T47D (cell line): ENCODE data around the gene SEBOX.

Source experiments
- DNase-seq, 2 experiments: peaks; one replicate each; pipeline versions ENCODE4 v3.0.0 to v3.0.0-alpha.2; 2011 to 2012; ENCODE audit warnings: low read depth in 1 of 2, low spot score in 1 of 2
- JUND ChIP-seq: IDR thresholded peaks from 2 replicates; pipeline ENCODE4 v1.6.1; 2012; ENCODE audit warnings: low read depth
- in situ Hi-C: cut with HindIII; loops from 2 replicates; pipeline ENCODE4 v1.10.0; 2016; ENCODE audit warnings: low sequenced_read_pairs, low pct_unique_long_range_greater_than_20kb

SEBOX gene, protein sequence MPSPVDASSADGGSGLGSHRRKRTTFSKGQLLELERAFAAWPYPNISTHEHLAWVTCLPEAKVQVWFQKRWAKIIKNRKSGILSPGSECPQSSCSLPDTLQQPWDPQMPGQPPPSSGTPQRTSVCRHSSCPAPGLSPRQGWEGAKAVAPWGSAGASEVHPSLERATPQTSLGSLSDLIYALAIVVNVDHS

DNA sequence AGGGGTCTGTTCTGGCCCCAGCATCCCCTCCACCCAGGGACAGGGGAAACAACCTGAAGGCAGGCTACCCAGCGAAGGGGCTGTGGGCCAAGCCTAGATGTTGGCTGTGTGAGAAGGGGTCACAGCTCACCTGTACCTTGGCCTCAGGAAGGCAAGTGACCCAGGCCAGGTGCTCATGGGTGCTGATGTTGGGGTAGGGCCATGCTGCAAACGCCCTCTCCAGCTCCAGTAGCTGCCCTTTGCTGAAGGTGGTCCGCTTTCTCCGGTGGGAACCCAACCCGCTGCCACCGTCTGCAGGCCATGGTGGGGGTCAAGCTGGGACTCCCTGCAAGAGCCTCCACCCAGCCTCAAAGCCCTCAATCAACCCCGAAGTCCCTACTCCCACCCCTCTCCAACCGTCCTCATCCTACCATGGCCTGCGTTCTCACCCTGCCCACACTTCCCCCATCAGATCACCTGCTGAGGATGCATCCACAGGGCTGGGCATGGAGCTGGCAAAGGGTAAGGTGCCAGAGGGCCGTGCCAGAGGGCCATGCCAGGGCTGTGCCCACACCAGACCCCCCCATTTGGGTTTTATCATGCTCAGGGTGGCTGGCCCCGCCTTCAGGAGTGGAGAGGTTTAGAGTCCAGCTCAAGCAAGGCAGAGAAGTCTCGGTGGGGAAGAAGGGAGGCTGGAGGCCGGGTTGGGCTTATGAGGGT lies at the start of gene SEBOX:
Gene SEBOX (minus strand): TSS at position 535 of the 699 bp plus-strand sequence. CDS start 48 bp downstream, at position 487.
- in situ Hi-C loops: no loop called here
- no peak for DNase-seq
- no peak for TF ChIP-seq JUND

DNA sequence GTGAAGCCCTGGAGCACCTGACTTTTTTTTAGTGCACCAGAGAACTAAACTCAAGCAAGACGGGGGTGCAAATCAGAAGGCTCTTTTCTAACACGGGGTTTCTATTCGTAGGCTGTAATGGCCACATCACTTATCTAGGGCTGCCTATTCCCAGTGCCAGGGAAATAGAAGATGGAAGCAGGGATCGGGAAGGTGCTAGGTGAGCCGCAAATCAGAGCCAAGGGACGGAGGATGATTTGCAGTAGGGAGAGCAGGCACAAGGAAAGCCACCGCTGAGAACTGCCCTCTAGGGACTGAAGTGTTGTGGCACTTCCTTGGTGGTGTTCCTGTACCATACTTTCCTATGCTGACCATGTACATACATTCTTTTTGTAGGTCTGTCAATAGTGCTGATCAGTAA lies 48.8 kb upstream of the SEBOX start:
- TF ChIP-seq JUND: no peak
- in situ Hi-C loops: no loop called here
- DNase-seq: peak; percentile 43 to 49

DNA sequence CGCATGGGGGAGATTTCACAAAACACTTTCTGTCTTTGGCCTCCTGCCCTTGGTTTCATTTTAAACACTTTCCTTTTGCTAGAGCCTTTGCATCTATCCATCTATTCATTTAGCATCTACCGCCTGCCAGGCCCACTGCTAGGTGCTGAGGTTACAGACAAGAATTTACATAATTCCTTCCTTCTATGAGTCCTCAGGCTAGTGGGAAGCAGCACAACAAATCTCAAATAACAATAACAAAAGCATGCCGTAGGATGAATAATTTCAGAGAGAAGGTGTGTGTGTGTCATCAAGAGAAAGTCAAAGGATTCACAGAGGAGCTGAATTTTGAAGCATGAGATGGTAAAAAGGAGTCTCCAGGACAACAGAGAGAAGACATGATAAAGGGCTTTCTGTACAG lies 47.1 kb upstream of the SEBOX start:
- DNase-seq: no peak
- in situ Hi-C loops: no loop called here
- no peak for TF ChIP-seq JUND

DNA sequence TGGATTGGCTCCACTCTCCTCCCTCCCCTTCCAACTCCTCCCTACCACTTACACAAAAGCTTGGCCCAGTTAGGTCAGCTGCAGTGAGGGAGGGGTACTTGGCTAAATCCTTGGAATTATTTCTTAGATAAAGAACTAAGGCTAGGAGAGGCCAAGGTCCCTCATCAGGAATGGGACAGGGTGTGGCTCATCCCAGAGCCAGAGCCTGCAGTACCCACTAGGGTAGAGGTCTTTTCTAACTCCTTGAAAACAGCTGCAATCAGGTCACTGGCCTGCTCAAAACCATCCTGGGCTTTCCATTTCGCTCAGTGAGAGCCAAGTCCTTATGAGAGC lies 42.9 kb upstream of the SEBOX start:
- no peak for DNase-seq
- TF ChIP-seq JUND: no peak
- in situ Hi-C loops: no loop called here

DNA sequence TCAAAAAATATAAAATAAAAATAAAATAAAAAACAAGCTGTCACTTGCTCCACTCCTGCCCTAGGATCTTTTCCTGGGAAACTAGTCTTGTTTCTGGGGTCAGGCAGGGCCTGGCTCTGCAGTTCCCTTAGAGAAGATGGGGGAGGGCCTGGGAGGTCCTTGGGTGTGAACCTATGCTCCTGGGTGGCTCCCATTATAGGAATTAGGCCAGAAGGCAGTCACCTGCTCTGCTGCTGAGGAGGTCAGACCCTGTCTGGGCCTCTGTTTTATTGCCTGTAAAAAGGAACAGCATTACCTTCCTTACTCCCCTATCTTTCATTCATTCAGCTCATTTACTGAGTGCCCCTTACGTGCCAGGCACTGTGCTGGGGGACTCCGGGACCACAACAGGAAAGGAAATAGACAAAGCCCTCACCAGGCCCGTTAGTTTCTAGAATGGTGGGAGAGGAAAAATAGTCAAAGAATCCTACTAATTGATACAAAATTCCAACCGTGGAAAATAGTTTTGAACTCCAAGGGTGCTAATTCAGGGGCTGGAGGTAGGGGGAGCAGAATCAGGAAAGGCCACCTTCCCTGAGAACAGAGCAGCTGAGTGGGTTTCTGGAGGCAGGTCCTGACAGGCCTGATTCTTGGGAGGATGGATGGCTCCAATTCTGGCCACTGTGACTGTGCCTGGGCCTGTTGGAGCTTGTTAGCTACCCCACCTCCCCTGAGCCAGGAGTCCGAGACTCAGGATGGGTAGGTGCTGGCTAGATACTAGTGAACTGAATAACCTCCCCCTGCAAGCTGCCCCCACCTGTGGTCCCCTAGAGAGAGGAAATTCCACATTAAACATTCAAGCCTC lies 42.4 kb upstream of the SEBOX start:
- in situ Hi-C loops: no loop called here
- TF ChIP-seq JUND: no peak
- no peak for DNase-seq

DNA sequence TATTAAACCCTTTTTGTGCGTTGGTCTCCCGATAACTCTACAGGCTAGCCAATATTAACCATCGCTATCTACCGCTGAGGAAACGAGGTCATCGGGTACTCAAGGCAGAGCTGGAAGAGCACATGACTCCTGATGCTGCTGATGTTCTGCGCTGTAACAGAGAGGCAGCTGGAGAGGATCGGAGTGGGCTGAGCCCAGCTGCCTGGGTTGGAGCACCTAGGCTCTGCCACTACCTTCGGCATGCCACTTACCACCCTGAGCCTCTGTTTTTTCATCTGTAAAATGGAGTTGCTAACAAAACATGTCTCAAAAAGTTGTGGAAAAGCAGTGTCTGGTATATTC lies 41.4 kb upstream of the SEBOX start:
- DNase-seq: no peak
- in situ Hi-C loops: no loop called here
- TF ChIP-seq JUND: no peak

DNA sequence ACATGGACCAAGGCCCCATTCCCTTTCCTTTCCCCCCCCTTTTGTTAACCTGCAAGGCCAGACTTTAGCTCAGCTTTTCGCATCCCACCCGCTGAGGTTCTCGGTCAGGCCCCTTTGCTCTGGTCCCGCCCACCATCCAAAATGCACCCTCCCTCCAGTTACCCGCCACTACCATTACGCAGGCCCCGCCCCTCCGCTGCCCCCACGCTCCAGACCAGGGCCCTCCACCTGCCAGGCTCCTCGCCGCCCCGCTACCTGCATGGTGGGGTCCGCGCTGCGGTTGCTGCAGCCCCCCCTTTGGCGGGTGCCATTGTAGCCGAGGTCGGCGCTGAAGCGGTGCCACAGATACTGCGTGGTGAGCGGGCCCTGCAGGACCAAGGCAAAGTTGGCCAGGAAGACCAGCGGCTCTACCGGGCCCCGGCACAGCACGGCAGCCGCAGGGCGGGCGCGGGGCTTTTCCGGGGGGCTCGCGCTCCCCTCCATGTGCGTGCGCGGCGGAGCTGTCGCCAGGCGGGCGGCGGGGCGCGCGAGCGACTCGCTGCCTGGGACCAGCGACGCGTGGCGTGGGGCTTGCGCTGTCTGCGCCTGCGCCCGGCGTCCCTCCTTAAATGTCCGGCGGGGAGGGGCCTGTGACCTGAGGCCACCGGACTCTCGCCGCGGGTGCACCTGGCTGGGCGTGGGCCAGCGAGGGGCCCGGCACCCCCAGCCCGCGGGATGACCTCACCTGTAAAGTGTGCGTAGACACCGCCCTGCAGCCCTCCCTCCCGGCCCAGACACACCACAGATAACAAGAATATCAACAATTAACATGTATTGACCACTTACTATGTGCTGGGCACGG lies 40.9 kb upstream of the SEBOX start, which contains the start of gene SLC46A1:
Gene SLC46A1 (minus strand): TSS at position 581 of the 841 bp plus-strand sequence. CDS start 98 bp downstream, at position 483.
- TF ChIP-seq JUND: no peak
- peak; percentile 64 to 79 for DNase-seq
- in situ Hi-C loops: no loop called here

DNA sequence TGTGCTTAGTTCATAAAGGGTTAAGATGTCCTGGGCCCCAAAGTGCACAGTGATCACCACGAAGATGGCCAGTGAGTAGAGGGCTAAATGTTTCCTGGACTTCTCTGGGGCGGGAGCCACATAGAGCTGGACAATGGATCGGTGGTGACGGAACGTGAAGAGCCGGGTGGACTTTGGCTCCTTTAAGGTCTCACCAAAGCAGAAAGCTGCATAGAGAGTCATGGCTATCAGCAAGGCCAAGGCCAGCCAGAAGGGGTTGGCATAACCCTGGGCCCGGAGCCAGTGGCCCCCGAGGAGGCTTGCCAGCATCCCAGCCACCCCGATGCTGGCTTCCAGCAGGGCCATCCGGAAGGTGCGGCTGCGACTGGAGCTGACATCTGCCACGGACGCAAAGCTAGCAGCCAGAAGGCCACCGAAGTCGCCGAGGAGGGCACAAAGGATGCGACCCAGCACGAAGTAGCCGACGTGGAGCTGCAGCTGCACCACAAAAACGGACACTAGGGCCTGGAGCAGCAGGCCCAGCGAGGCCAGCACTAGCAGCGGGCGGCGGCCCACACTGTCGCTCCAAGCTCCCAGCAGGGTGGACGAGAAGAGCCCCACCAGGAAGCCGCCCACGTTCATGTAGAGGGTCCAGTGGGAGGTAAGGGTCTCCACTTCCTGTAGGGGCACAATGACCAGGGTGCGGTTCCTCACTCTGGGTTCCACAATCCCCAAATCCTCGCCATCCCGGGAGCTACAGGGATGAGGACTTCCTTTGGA lies 40.0 kb upstream of the SEBOX start:
- in situ Hi-C loops: no loop called here
- no peak for TF ChIP-seq JUND
- DNase-seq: no peak

DNA sequence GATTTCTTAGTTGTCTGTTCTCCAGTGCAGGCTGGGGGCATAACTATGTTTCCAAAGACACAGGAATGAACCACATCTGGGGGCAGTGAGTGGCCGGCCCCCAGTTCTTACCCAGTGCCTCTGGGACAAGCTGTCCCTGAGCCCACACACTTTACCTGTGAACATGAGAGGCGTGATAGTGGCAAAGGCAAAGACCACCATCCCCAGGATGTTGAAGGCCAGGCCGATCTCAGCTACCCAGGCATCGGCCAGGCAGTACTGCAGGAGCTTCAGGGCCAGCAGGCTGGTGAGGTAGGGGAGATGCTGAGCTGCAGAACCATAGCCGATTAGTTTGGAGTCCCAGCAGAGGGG lies 39.4 kb upstream of the SEBOX start:
- DNase-seq: no peak
- TF ChIP-seq JUND: no peak
- in situ Hi-C loops: no loop called here

DNA sequence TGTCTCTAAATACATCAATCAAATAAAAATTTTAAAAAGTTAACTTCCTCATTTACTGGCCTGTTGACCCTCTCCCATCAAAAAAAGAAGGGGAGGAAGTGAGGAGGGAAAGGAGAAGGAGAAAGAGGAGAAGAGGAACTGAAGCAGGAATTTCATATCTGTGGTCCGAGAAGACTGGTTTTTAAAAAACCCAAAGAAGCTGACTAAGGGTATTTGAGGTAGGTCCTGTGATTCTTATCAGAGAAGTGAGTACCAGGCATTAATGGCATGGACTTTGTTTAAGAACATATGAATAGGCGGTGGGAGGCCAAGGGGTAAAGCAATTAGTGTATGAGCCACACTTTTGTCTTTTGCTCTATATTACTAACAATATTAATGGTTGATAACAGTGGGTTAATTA lies 39.0 kb upstream of the SEBOX start:
- in situ Hi-C loops: no loop called here
- no peak for TF ChIP-seq JUND
- DNase-seq: no peak

DNA sequence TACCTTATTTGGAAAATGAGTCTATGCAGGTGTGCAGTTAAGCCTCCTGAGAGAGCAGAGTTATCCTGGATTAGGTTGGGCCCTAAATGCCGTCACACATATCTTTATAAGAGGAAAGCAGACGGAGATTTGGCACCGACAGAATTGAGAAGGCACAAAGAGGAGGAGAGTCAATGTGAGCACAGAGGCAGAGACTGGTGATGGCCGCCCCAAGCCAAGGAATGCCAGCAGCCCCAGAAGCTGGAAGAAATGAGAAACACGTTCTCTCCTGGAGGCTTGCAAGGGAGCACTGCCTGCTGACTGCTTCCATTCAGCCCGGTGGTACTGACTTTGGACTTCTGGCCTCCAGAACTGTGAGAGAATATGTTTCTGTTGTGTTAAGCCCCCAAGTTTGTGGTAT lies 37.8 kb upstream of the SEBOX start:
- no peak for DNase-seq
- TF ChIP-seq JUND: no peak
- in situ Hi-C loops: no loop called here

DNA sequence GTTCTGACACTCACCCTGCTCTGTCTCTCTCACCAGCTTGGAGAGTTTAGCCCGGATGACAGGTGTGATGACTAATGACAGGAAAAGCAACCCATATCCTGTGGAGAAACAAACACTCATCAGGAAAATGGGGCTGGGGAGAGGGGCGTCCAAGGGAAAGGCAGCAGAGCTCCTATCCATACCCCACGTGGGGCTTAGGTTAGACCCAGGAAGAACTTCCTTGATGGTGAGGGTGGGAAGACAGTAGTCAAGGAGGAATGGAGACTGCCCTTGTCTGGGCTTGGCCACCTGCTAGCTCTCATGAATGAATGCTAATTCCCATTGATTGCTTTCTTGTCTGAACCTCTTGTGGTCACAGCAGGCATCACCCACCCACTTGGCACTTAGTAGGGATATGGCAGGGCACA lies 37.2 kb upstream of the SEBOX start:
- no peak for TF ChIP-seq JUND
- in situ Hi-C loops: no loop called here
- DNase-seq: no peak
